Colon (tissue), 2 donors: ENCODE measurements around the gene MICAL2.

Source experiments
- FAIRE-seq: peaks from 2 replicates; lab custom pipeline; 2012; peaks lifted over from hg19 to GRCh38; lab: Jason Lieb, UNC
- donor health status: control.
- donor health status: control.

The MICAL2 gene

DNA sequence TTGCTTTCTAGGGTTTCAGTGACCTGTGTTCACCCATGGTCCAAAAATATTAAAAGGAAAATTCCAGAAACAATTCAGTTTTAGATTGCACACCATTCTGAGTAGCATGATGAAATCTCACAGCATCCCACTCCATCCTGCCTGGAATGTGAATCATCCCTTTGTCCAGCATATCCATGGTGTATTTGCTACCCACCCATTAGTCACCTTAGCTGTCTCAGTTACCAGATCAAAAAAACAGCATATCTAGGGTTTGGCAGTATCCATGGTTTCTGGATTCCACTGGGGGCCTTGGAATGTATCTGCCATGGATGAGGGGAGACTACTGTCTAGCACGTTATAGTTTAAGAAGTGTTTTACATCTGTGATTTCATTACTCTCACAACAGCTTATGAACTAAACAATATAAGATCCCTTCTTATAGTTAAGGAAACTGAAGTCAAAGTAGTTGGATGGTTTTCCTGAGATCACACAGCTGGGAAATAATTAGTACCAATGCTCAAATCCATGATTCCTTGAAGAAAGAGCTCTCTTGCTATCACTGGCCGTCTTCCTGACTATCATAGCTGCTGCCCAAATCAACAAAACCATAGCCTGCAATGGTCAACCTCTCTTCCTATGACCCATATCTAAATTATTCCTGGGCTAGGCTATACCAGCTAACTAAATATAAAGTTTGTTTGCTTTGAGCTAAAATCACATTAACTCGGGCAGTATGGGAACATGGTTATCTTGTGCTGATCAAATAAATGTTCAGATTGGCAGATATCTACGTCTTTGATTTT lies 122.6 kb downstream of the MICAL2 start:
- FAIRE-seq: no peak

GRCh38 chr11:12233602-12233925 lies 123.2 kb downstream of the MICAL2 start:
- FAIRE-seq: no peak

DNA sequence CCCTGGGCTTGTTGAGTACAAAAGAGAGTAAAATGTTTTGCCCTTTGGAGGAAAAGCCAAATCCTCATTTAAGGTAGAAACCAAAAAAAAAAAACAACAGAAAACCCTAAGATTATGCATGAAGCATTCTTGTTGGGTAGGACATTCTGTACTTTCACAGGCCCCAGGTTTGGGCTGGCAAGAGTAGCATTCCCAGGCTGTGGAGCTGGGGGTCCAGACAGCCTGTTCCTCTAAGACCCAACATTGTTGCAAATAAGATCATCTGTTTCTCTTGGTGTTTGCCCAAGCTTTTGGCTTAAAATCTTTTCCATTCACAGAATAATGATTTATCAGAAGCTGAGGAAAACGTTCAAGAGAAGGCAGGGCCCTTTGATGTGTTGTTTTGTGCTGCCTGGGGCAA lies 123.8 kb downstream of the MICAL2 start:
- FAIRE-seq: no peak

DNA sequence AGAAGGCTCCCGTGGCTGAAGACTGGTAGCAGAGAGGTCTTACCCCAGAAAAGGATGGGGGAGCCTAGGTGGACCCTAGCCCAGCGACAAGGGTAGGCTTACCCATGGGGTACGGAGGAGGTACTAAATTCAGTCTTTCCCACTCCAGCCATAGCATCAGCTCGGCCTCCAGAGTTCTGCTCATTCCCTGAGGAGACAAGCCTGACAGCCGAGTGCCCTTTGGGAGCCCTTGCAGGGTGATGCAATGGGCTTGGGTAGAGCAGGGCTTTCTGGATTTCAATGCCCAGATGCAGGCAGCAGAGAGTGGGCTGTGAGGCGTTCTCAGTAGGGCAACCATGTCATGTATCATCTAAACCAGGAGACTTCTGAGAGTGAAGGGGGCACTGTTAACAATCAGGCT lies 124.7 kb downstream of the MICAL2 start:
- FAIRE-seq: no peak

DNA sequence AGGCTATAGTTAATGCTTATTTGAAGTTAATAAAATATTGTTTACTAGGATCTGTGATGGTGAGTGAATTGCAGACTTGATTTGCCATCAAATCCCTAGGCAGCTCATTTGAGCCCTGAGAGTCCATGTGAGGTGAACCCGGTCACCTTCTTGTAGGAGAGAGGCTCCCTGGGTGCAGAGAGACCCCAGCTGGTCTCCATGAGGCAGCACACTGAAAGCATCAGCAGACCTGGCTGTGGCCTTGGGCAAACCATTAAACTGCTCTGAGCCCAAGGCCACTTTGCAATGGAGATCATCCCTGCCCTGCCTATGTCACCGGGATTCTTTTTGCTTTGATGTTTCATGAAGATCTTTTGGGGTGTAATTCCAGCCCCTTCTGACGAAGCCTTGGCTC lies 125.2 kb downstream of the MICAL2 start:
- FAIRE-seq: no peak

GRCh38 chr11:12235947-12236743 lies 125.8 kb downstream of the MICAL2 start:
- FAIRE-seq: no peak

GRCh38 chr11:12236744-12237101 lies 126.3 kb downstream of the MICAL2 start:
- FAIRE-seq: no peak

GRCh38 chr11:12237381-12237784 lies 127.0 kb downstream of the MICAL2 start:
- FAIRE-seq: no peak

- no peak for FAIRE-seq
Measured at GRCh38 chr11:12238420-12238819, 128.0 kb downstream of the MICAL2 start.

DNA sequence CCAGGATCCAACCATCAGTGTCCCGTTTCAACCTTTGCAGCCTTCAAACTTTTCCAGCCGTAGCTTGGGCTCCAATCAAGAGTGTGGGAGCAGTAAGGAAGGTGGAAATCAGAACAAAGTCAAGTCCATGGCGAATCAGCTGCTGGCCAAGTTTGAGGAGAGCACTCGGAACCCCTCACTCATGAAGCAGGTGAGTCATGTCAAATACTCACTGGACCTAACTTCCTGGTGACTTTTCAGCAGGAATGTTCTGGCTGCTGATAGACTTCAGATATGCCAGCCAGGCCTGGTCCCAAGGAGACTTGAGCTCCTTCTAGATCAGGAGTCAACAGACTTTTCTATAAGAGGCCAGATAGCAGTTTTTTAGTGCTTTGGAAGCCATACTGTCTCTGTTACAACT lies 129.0 kb downstream of the MICAL2 start:
- FAIRE-seq: no peak

GRCh38 chr11:12239804-12240371 lies 129.5 kb downstream of the MICAL2 start:
- FAIRE-seq: no peak

- no peak for FAIRE-seq
Measured at GRCh38 chr11:12240677-12241076, 130.3 kb downstream of the MICAL2 start.

DNA sequence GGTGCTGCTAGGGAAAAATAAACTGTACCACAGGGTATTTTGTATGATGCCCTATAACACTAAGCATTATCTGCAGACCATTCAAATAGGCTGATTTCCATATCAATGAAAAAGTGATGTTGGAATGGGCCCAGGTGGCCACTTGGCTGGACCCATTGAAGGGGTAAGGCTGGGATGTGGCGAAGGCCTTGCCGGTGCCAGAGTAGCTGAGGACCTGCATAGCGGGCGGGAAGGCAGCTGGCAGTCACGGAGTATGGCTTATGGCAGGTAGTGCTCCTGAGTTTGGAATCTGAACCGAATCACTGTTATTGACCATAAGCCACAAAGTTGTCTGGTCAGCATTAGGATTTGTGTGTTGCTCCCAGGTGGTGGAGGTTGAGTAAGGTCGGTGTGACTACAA lies 131.0 kb downstream of the MICAL2 start:
- no peak for FAIRE-seq

GRCh38 chr11:12241971-12242672 lies 131.7 kb downstream of the MICAL2 start:
- FAIRE-seq: no peak

DNA sequence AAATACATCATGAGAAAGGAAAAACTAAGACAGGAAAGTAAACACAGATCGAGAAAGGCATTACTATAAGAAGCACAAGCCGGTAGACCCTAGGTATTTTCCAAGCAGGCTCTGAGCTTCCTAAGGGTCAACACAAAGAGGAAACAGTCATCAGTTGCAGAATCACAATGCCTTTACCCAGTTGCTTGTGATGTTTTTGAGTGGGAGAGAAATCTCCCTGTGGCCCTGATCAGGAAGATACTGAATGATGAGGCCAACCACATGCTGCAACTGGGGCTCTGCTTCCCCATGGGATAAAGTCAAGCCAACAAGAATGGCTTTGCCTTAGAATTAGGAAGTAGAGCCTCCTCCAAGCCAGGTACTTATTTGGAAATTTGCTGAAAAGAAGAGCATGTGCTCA lies 132.6 kb downstream of the MICAL2 start:
- FAIRE-seq: no peak

DNA sequence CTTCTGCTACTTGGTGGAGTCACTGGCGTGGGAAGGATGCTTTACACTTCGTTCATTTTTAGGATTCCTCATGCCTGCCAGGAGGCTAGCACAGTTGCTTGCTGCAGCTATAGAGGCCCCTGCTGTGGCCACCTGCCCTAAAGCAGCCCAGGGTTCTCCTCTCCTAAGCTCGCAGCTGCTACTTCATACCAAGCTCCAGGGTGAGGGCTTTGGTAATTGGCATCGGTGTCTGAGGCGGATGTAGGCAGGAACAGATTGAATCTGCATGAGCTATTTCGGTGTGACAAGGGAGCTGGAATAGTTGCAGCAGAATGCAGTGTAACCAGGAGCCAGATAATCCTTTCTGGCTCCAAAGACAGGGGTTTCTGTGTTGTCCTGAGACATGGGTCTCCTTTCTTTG lies 133.1 kb downstream of the MICAL2 start:
- no peak for FAIRE-seq

- FAIRE-seq: no peak
Measured at GRCh38 chr11:12243911-12244550, 133.6 kb downstream of the MICAL2 start.

DNA sequence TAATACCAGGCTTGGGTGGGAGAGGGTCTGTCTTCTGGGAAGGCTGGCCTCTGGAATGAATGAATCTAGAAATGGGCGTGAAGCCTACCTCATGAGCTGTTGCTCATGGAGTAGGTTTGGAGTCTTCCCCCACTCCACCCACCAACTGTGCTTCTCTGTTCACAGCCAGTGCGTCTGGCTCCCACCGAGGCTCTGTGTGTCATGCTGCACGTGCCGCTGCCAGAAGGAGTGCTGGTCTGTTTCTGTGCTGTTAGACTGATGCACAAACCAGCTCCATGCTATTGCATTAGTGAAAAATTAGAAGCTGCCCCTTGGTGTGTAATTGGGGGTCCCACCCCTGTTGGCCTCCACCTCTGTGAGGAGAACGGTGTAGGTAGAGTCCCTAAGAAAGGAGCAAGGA lies 134.7 kb downstream of the MICAL2 start:
- no peak for FAIRE-seq

- no peak for FAIRE-seq
Measured at GRCh38 chr11:12245549-12246016, 135.2 kb downstream of the MICAL2 start.

- FAIRE-seq: no peak
Measured at GRCh38 chr11:12246147-12246546, 135.8 kb downstream of the MICAL2 start.

DNA sequence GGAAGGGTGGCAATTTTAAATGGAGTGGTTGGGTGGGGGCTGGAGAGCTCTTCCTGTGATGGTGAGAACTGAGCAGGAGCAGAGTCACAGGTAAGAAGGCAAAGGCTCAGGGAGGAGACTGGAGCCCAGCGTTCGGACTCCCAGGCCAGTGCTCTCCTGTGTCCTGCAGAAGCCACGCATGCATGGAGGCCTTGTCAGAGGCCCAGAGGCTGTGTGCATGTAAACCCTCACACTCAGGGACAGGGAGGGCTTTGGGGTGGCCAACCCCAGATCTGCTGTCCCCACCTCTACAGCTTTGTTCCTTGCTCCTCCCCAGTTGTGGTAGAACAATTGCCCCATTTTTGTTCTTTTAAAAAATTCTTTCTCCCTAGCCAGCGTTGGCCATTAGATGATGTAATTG lies 136.6 kb downstream of the MICAL2 start:
- no peak for FAIRE-seq

- no peak for FAIRE-seq
Measured at GRCh38 chr11:12247543-12248254, 137.3 kb downstream of the MICAL2 start.
